ENCODE measurements around the gene FNDC5.

Gene FNDC5

GRCh38 chr1:32817159-32817814 is 53.4 kb downstream of the FNDC5 start, which contains the start of the genes S100PBP and YARS1:
S100PBP (plus strand) TSS chr1:32817653; CDS start chr1:32826100, 8,447 bp downstream.
YARS1 (minus strand) TSS chr1:32817358; CDS start chr1:32817244, 114 bp downstream.
- peak; percentile 73 to 100 (median 99) for DNase-seq

DNA sequence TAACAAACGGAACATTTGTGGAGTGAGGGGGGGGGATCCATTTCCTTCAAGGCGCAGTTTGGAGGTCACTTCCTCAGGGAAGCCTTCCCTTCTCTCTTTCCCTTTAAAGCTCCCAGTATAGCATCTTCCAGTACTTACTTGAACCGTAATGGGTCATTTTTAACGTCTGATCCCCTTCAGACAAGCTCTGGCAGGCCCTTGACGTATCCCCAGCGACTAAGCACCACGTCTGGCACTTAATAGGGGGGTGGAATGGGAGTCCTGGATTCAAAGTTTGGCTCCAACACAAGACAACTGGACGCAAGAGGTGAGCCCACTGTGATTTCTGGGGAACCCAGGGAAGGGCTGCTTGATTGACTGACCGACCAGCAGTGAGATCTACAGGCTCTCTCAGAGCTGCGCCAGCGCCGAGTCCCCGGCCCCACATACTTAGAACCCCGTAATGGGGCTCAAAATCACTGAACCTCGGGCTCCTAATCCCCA is 54.0 kb downstream of the FNDC5 start:
- peak in 5 of 56 donors; percentile 17 to 51 (median 41) for DNase-seq

DNA sequence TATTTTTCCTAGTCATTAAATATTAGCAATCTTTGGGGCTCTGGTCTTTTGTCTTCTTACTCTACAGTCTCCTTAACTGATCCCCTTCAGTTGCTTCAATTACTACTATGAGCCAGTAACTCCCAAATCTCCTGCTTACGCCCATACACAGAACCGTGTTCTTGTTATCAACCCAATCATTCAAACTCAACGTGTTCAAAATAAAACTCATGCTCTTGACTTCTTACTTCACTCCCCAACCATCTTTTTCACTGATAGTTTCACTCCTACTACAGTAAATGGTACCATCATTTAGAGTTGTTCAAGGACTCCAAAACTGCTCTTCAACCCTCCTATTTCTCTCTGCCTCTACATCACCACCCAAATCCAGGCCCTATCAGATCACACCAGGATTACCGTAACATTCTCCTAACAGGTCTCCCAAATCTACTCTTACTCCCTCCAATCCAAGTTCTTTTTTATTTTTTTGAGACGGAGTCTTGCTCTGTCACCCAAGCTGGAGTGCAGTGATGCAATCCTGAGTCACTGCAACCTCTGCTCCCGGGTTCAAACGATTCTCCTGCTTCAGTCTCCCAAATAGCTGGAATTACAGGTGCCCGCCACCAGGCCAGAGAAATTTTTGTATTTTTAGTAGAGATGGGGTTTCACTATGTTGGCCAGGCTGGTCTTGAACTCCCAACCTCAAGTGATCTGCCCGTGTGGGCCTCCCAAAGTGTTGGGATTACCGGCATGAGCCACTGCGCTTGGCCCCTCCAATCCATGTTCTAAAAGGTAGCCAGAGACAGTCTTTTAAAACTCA is 56.6 kb downstream of the FNDC5 start:
- DNase-seq, result no peak

Measured in nucleus accumbens (tissue), 56 donors.